Panc1 (cell line): Measurements from ENCODE around the gene C22orf42.

ENCODE experiments used
- SIN3A ChIP-seq: IDR thresholded peaks from 2 replicates; pipeline ENCODE4 v1.6.1; 2012; ENCODE audit warnings: low read depth, mild to moderate bottlenecking, low read length, moderate library complexity, borderline replicate concordance; ENCODE audit not compliant: insufficient read depth
- TF ChIP-seq, protein P1 (sequence below): fragments of 450-650 bp; IDR thresholded peaks from 2 replicates; pipeline ENCODE4 v1.5.1; 2017; ENCODE audit warnings: mild to moderate bottlenecking

DNA sequence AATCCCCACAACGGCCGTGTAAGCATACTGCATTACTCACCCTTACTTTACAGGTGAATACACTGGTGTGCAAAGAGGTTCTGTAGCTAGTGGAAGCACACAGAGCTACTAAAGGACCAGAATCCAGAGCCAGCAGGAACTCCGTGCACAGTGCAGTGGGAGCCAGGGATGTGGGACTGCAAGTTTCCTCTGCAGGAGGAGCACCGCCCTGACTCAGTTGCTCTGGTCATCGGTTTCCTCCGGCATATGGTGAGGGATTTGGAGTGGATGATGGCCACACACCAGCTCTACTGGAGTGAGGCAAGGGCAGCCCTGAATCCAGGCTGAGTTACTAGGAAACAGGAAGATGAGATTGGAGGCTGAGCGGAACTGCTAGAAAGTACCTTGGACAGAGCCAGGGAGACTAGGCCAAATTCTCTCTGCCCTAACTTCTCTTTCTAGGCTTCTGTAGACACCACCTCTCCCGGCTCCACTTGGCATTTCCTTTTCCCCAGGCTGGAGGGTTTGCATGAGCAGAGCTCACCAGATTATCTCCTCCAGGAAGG, 18.2 kb upstream of the C22orf42 start:
- TF ChIP-seq SIN3A = no peak
- TF ChIP-seq, protein P1, sequence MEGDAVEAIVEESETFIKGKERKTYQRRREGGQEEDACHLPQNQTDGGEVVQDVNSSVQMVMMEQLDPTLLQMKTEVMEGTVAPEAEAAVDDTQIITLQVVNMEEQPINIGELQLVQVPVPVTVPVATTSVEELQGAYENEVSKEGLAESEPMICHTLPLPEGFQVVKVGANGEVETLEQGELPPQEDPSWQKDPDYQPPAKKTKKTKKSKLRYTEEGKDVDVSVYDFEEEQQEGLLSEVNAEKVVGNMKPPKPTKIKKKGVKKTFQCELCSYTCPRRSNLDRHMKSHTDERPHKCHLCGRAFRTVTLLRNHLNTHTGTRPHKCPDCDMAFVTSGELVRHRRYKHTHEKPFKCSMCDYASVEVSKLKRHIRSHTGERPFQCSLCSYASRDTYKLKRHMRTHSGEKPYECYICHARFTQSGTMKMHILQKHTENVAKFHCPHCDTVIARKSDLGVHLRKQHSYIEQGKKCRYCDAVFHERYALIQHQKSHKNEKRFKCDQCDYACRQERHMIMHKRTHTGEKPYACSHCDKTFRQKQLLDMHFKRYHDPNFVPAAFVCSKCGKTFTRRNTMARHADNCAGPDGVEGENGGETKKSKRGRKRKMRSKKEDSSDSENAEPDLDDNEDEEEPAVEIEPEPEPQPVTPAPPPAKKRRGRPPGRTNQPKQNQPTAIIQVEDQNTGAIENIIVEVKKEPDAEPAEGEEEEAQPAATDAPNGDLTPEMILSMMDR = no peak
